ENCODE results near the gene FCGR2B.
"Not testable (repeated sequence)": the region's sequence is repeated elsewhere in the genome, so short reads cannot be mapped to it uniquely, and the experiment has no call there.

FCGR2B gene

DNA sequence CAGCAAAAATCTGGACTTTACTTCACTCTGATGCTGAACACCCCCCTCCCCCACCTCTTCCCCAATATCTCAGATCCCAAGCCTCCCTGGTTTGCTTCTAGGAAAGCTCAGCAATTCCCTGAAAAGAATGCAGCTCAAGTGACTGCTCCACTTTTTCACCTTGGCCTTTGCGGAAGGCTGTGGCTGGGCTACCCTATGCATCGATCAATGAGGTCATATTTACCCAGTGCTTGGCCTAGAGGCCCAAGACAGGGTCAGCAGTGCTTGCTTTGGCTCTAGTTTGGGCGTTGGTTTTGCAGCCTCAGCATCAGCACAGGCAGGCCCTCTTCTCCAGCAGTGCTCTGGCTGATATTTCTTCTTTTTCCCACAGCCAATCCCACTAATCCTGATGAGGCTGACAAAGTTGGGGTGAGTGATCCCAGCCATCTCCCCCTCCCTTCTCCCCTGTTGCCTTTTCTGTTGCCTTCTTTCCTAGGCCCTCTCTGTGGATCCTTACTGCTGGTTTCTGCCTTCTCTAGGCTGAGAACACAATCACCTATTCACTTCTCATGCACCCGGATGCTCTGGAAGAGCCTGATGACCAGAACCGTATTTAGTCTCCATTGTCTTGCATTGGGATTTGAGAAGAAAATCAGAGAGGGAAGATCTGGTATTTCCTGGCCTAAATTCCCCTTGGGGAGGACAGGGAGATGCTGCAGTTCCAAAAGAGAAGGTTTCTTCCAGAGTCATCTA is 14.2 kb downstream of the FCGR2B start:
- DNase-seq (ENCODE audit: low spot score): no peak
- TF ChIP-seq, protein P1, sequence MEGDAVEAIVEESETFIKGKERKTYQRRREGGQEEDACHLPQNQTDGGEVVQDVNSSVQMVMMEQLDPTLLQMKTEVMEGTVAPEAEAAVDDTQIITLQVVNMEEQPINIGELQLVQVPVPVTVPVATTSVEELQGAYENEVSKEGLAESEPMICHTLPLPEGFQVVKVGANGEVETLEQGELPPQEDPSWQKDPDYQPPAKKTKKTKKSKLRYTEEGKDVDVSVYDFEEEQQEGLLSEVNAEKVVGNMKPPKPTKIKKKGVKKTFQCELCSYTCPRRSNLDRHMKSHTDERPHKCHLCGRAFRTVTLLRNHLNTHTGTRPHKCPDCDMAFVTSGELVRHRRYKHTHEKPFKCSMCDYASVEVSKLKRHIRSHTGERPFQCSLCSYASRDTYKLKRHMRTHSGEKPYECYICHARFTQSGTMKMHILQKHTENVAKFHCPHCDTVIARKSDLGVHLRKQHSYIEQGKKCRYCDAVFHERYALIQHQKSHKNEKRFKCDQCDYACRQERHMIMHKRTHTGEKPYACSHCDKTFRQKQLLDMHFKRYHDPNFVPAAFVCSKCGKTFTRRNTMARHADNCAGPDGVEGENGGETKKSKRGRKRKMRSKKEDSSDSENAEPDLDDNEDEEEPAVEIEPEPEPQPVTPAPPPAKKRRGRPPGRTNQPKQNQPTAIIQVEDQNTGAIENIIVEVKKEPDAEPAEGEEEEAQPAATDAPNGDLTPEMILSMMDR (IDR thresholded peaks at IDR 0.05; ENCODE audit: extremely low read depth, missing control alignments): no peak

DNA sequence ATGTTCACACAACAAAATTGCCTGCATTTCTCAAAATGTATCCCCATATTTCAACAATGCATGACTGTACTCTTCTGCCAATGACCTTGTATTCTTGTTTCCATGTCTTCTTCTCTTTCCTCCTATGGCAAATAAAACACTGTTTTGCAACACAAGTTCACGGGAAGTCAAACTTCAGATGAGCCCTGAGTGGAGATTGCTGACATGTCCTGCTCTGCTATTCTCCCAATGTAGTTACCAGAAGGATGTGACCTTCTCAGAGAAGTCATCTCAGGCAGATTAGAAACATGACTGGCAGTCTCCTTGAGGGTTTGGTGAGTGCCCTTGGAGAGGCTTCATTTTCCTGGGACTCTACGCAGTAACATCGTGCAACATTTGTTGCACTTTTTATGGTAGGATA is 15.6 kb downstream of the FCGR2B start:
- TF ChIP-seq, protein P1 (IDR thresholded peaks at IDR 0.05; ENCODE audit: extremely low read depth, missing control alignments): no peak
- no peak for DNase-seq (ENCODE audit: low spot score)

DNA sequence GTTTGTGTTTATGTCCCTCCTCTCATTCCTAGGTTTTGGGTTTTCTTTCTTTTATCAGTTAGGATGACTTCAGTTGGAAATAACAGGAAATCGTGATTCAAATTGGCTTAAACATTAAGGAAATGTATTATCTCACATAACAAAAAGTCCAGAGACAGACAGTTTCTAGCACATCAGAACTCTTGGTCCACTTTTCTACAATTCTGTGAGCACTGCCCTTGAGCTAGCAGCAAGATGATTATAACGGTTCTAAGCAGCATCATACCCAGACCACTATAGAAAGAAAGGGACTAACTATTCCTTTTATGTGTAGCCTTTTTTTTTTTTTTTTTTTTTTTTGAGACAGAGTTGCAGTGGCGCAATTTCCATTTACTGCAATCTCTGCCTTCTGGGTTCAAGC is 18.9 kb downstream of the FCGR2B start:
- DNase-seq (ENCODE audit: low spot score): no peak
- TF ChIP-seq, protein P1 (IDR thresholded peaks at IDR 0.05; ENCODE audit: extremely low read depth, missing control alignments): no peak

DNA sequence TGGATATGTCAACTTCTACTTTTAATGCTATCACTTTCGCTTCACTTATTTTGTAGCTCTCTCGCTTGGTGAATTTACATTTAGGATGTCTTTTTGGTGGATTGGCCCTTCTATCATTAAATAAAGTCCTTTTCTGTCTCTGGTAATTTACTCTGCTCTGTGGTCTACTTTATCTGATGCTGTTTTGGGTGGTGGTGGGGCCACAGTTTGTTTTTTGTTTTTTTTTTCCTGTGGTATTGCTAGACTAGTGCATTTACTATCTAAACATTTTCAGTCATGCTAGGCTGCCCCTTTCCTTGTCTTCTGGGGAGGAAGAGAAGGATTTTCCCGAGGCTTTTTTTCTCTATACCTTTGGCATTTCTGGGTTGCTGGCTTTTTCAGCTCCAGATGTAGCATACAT is 26.0 kb downstream of the FCGR2B start:
- DNase-seq (ENCODE audit: low spot score): no peak
- TF ChIP-seq, protein P1 (IDR thresholded peaks at IDR 0.05; ENCODE audit: extremely low read depth, missing control alignments): no peak

DNA sequence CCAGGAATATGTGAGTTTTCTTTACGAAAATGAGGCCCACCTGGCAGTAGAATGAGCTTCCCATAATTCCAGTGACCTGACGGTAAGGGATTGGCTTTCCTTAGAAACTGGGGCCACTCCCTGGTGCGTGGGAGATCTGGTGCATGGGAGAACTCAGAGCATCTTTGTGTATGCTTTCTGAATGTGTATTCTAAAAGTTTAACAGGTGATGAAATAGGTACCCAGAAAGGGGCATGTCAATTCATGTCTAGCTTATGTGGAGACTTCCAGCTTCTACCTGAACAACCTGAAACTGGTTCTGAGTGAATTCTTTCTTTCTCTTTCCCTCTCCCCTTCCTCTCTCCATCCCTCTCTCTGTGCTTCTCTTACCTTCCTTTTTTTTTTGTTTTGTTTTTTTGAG is 28.9 kb downstream of the FCGR2B start:
- TF ChIP-seq, protein P1 (IDR thresholded peaks at IDR 0.05; ENCODE audit: extremely low read depth, missing control alignments): no peak
- no peak for DNase-seq (ENCODE audit: low spot score)

DNA sequence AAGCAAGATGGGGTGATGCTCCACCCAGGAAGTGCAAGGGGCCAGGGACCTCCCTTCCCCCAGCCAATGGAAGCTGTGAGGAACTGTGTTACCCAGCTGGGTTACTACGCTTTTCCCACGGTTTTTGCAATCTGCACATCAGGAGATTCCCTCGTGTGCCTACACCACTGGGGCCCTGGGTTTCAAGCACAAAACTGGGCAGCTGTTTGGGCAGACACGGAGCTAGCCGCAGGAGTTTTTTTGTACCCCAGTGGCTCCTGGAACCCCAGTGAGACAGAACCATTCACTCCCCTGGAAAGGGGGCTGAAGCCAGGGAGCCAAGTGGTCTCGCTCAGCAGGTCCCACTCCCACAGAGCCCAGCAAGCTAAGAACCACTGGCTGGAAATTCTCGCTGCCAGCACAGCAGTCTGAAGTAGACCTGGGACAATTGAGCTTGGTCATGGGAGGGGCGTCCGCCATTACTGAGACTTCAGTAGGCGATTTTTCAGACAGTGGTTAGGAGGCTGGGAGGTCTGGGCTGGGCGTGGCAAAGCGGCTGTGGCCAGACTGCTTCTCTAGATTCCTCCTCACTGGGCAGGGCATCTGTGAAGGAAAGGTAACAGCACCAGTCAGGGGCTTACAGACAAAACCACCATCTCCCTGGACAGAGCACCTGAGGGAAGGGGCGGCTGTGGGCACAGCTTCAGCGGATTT is 30.2 kb downstream of the FCGR2B start:
- not testable (repeated sequence) for DNase-seq (ENCODE audit: low spot score)

DNA sequence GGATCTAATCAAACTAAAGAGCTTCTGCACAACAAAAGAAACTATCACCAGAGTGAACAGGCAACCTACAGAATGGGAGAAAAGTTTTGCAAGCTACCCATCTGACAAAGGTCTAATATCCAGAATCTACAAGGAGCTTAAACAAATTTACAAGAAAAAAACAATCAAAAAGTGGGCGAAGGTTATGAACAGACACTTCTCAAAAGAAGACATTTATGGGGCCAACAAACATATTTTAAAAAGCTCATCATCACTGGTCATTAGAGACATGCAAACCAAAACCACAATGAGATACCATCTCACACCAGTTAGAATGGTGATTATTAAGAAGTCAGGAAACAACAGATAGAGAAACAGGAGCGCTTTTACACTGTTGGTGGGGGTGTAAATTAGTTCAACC is 35.4 kb downstream of the FCGR2B start:
- not testable (repeated sequence) for DNase-seq (ENCODE audit: low spot score)

DNA sequence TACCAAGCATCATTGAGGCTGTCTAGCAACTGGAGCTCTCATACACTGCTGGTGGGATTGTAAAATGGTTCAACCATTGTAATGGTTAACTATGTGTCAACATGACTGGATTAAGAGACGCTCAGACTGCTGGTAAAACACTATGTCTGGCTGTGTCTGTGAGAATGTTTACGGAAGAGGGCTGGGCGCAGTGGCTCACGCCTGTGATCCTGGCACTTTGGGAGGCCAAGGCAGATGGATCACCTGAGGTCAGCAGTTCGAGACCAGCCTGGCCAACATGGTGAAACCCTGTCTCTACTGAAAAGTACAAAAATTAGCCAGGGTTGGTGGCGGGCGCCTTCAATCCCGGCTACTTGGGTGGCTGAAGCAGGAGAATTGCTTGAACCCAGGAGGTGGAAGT is 39.3 kb downstream of the FCGR2B start:
- TF ChIP-seq, protein P1 (IDR thresholded peaks at IDR 0.05; ENCODE audit: extremely low read depth, missing control alignments): no peak
- no peak for DNase-seq (ENCODE audit: low spot score)
